Stimulated activated CD4-positive, alpha-beta T cell treated with anti-CD3 and anti-CD28 coated beads, Interleukin-1b, Interleukin-23, amount 100 ng/mL, for 4 hours (primary cell): Measurements from ENCODE around the gene GRK1.
"Not testable (repeated sequence)": the region's sequence is repeated elsewhere in the genome, so short reads cannot be mapped to it uniquely, and the experiment has no call there.

Experiments used
- DNase-seq, 2 donors: peaks; one replicate each; pipeline ENCODE4 v3.0.0-alpha.2; 2020; ENCODE audit warnings: low read depth in 2 of 2

Gene GRK1

DNA sequence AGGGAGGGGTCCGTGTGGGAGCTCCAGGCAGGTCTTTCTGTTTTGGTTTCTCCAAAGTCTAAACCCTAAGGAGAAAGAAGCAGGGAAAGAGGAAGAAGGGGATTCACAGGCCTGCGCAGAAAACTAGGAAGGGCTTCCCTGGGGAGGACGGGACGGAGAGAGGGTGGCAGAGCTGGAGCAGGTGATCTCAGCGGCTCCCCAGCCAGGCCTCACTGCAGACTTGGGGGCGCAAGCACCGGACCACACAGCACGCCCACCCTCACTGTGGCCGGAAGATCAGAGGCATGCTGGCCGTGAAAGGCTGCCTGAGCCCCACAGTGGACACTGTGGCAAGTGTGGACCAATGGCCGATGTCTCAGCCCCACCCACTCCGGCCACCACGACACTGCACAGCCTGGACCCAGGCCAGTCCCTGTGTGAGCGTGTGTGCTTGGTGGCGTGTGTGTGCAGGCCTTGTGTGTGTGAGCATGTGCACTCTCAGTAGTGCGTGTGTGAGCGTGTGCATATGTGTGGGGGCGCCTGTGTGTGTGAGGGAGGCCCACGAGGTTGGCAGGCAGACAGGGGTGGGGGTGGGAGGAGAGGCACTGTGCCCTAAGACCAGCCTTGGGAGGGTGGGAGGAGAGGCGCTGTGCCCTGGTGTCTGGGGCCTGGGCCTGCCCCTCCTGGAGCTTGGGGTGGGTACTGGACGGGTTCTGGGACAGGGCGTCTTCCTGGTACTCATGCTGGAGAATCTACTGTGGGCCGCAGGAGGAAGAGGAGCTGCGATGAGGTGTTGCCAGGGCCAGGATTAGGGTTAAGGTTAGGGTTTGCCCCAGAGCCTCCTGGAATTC is 76.6 kb downstream of the GRK1 start:
- no peak for DNase-seq

DNA sequence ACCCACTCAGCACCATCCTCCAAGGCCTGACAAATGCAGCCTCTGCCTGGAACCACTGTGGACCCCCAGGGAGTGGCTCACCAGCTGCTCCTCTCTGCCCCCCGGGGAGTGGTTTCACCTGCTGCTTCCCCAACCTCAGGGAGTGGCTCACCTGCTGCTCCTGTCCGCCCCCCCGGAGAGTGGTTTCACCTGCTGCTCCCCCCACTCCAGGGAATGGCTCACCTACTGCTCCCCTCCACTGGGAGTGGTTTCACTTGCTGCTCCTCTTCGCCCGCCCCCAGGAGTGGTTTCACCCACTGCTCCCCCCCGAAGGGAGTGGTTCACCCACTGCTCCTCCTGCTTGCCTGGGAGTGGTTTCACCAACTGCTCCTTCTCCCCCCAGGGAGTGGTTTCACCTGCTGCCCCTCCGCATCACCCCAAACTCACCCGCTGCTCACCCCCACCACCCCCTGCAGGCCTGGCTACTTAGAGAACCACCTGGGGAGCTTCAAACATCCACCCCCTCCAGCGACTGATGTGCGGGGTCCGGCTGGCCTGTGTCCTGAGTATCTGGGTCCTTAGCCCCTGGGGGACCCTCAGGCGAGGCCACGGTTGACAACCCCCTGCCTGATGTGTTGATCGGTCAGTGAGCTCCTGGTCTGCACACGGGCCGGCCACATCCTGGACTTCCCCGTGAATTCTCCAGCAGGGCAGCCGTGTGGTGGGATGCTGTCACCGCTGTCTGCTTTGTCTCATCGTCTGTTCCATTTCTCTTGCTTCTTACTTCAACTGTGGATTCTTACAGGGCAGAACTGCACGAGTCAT is 77.4 kb downstream of the GRK1 start:
- DNase-seq = no peak

DNA sequence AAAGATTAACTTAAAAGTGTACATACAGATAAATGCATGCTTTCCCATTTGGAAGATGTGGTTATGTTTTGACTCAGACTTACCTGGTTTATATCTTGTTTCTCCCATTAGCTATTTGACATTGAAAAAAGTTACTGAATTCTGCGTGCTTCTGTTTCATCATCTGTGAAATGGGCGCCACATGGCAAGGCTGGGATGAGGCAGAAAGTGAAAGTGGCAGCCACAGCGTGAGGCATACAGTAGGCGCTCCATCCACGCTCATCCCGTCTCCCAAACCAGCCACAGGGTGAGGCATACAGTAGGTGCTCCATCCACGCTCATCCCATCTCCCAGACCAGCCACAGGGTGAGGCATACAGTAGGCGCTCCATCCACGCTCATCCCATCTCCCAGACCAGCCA is 78.0 kb downstream of the GRK1 start:
- DNase-seq = no peak

DNA sequence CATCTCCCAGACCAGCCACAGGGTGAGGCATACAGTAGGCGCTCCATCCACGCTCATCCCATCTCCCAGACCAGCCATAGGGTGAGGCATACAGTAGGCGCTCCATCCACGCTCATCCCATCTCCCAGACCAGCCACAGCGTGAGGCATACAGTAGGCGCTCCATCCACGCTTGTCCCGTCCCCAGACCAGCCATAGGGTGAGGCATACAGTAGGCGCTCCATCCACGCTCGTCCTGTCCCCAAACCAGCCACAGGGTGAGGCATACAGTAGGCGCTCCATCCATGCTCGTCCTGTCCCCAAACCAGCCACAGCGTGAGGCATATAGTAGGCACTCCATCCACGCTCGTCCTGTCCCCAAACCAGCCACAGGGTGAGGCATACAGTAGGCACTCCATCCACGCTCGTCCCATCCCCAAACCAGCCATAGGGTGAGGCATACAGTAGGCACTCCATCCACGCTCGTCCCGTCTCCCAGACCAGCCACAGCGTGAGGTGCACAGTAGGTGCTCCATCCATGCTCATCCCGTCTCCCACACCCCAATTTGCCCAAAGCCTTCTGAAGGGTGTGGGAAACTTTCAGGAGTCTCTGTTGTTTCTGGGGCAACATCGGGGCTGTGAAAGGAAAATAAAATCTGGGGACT is 78.6 kb downstream of the GRK1 start:
- not testable (repeated sequence) for DNase-seq

DNA sequence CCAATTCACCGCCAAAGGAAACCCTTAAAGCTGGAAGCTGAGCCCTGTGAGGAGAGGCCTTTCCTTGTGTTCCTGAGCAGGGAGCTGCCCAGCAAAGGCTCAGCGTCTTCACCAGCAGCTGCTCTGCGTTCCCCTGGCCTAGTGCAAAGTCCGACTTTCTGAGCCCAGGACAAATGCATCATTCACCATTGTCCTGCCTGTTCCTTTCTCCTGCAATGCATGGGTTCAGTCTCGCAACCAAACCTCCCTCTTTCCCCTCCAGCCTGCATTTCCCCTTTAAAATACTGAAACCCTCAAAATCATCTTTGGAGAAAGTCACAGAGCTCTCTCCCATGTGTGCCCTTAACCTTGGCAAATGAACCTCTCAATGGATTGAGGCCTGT is 79.1 kb downstream of the GRK1 start:
- no peak for DNase-seq

DNA sequence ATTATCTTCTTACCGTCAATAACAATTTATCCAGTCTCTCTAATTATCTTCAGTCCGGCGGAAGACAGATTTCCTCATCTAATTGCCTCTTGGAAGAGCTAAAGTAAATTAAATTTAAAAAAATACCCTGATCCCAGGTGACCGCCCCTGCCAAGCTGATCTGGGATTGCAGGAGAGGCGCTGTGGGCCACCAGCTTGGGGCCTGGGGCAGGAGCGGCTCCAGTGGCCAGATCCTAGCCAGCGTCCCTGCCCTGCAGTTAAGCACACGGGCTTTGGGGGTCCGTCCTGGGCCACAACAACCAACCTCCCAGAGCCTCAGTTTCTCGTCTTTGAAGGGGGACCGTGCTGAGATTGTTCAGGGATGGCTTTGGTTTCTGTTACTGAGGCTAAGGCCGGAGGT is 79.7 kb downstream of the GRK1 start:
- DNase-seq = no peak

DNA sequence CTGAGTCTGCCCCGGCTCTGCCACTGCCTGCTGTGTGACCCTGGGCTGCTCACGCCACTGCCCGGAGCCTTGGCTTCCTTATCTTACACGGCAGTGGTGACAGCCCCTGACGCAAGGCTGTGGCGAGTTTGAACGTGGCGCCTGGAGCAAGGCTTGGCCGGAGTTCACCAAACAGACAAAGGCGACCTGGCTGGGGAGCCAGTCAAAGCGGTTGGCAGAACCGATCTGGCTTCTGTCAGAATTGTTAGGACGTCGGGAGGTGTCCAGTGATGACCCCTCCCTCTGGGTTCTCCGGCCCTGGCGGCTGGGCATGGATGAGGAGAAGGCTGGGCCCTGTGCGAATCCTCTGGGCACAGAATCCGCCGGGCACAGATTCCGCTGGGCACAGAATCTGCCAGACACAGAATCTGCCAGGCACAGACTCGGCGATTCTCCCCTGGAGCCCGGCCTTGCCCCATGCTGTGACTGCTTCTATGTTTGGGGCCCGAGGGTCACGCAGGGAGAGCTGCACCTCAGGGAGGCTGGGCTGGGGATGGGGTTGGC is 80.3 kb downstream of the GRK1 start:
- no peak for DNase-seq

DNA sequence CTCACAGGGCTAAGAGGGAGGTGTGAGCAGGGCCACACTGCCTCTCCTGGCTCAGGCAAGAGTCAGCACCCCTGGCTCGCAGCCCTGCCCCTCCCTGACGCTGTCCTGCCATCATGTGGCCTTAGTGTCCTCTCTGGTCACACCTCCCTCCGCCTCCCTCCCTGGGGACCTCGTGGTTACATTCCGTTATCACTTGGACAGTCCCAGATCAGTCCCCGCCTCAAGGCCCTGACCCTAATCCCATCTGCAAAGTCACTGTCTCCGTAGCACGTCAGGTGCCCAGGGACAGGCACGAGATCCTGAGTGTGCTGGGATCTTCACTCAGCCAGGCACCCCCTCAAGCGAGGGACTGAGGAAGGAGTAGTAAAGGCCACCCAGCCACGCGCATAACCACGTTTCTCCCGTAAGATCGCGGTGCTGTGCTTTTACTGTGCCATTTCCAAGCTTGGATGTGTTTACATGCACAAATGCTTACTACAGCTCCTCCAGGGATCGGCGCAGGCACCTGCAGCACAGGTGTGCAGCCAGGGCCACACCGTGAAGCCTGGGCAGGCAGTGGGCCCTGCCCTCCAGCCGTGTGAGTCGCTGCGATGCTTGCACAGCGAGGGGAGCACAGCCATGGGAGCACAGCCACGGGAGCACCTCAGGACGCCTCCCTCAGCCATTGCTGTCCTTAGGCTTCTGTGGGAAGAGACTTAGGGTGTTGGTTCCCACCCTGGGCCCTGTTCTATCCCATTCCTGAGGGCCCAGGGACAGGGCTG is 81.3 kb downstream of the GRK1 start:
- DNase-seq = no peak

DNA sequence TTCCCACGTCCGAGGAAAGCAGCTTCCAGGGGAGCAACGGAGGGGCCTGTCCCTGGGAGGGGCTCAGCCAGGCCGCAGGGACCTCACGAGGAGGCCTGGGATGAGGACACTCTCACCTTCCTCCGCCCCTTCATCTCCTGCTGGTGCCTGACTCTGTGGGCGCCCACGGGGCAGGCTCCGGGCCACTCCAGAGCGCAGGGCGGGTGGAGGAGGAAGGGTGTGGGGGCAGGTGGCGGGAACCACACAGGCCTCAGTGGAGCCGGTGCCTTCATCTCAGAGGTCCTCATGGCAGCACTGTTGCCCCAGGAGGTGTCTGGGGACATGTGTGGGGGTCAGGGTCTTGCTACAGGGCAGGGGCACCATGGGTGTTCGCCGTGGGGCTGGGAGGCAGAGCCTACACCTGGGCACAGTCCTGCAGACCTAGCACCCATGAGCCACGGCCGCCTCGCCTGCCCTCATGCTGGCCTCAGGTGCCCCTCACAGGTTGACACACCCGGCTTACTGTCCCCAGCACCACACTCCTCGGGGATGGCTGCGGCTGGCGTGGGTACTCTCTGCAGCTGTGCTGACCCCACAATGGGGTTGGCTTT is 81.9 kb downstream of the GRK1 start:
- DNase-seq = no peak

DNA sequence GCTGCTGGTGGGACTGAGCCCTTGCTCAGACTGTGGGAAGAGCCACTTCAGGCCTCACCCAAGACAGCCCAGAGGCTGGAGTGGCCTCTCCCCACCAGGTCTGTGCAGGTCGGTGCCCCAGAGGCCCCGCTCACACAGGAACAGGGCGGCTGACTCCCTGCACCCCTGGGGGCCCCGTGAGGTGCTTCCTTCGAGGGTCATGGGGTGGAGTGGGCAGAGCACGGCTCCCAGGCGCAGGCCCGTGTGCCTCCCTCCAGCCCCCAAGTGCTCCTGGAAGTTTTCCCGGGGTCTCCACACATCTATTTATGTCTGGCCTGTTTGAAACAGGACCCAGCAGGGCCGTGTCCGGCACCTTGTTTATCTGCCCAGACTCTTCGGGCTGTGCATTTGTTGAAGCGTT is 82.5 kb downstream of the GRK1 start:
- DNase-seq = no peak

DNA sequence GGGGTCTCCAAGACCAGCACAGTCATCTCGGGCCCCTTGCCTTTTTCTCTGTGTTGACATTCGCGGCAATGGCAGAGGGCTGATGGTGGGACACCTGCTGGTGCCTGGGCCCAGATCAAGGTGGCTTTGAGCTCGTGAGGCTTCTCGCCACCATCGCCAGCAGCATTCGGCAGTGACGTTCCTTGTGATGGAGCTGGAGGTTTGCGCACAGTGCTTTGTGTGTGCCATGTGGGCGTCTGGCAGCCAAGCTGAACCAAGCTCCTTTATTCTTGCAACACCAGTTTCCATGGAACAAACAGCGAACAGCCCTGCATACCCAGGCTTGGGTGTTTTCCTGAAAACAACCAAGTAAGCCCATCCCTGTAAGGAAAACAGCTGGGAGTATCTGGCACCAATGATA is 82.9 kb downstream of the GRK1 start:
- DNase-seq = no peak

DNA sequence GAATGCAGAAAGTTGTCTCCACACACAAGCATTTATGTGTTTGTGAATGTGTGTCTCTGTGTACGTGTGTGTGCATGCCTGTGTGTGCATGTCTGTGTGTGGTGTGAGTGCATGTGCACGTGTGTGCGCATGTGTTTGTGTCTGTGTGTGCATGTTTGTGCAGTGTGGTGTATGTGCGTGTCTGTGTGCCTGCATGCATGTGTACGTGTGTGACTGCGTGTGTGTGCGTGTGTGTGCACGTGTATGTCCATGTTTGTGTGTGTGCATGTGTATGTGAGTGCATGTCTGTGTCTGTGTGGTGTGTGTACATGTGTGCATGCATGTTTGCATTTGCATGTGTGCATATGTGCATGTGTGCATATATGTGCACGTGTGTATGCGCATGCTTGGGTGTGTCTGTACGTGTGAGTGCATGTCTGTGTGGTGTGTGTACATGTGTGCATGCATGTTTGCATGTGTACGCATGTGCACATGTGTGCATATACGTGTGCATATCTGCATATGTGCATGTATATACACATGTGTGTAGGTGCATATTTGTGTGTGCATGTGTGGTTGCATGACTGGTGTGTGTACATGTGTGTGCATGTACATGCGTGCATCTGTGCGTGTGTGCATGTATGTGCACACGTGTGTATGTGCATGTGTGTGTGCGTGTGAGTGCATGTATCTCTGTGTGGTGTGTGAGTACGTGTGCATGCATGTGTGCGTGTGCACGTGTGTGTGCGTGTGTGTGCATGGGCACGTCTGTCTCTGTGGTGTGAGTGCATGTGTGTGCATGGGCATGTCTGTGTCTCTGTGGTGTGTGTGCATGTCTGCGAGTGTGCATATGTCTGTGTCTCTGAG is 83.8 kb downstream of the GRK1 start:
- DNase-seq = no peak

DNA sequence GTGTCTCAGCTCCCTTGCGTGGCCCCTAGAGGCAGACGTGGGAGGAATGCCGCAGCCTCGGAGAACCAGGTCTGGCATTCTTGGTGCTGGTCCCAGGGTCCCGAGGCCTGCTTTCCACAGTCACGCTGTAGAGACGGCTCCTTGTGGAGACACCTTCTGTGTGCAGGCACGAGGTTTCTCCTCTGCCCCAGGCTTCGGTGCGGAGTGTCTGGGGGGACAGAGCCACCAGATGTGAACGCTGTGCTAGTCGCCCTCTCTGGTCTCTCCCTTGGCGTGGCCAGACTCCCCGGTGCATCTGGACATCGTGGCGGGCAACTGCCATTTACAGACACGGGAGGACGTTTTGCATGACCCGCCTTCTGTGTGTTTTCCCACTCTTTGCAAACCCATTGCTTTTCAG is 84.5 kb downstream of the GRK1 start:
- DNase-seq = no peak

DNA sequence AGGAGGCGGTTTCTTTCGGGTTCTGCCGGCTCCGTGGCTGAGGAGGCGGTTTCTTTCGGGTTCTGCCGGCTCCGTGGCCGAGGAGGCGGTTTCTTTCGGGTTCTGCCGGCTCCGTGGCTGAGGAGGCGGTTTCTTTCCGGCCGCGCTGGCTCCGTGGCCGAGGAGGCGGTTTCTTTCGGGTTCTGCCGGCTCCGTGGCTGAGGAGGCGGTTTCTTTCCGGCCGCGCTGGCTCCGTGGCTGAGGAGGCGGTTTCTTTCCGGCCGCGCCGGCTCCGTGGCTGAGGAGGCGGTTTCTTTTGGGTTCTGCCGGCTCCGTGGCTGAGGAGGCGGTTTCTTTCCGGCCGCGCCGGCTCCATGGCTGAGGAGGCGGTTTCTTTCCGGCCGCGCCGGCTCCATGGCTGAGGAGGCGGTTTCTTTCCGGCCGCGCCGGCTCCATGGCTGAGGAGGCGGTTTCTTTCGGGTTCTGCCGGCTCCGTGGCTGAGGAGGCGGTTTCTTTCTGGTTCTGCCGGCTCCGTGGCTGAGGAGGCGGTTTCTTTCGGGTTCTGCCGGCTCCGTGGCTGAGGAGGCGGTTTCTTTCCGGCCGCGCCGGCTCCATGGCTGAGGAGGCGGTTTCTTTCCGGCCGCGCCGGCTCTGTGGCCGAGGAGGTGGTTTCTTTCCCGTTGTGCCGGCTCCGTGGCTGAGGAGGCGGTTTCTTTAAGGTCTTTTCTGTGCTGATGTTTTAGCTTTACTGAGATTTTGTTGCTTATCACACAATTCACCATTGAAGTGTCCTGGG is 85.4 kb downstream of the GRK1 start:
- not testable (repeated sequence) for DNase-seq

DNA sequence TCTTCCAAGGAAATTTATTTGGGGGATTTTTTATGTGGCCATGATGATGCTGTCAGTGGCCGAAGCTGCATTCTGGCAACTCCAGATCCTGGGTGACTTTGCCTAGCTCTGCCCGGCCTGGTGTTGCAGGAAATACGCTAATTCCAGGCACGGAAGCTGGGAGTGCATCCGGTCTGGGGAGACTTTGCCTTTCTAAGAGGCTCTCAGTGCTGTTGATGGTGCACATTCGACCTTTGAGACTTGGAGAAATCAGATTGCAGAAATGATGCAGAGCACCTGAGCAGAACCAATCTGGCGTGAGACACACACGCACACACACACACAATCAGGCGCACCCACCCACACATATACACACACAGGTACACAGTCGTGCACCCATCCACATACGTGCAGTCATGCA is 86.2 kb downstream of the GRK1 start:
- DNase-seq = no peak

DNA sequence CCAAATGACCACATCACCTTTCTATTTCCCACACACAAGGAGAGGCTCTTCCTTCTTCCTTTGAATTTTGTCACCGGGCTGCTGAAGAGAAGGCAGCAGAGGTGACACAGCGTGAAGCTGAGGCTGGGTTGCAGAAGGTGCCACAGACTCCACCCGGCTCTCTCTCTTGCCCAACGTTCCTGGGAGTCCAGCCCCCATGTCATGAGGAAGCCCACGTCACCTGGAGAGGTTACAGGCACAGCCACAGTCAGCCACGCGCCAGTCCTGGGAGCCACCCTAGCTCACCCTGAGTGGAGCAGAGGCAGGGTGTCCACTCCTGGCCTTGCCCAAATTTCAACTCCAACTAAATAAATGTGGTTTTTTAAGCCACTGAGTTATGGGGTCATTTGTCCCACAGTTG is 87.2 kb downstream of the GRK1 start:
- DNase-seq = no peak

DNA sequence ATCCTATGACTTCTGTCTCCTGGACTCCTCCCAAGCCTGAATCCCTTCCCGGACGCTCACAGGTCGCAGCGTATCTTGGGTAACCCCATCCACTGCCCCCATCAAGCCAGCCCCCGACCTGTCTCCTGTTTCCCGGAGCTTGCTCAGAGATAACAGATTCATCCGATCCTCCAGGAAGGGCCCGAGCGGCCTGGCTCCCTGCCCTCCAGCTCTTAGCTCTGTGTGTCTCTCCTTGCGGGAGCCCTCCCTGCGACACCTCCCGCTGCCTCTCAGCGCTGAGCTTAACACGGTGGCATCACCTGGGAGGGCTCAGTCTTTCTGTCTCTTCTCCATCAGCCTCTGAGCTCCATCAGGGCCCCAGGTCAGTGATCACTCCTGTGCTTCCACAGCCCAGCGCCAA is 87.7 kb downstream of the GRK1 start:
- DNase-seq = no peak

DNA sequence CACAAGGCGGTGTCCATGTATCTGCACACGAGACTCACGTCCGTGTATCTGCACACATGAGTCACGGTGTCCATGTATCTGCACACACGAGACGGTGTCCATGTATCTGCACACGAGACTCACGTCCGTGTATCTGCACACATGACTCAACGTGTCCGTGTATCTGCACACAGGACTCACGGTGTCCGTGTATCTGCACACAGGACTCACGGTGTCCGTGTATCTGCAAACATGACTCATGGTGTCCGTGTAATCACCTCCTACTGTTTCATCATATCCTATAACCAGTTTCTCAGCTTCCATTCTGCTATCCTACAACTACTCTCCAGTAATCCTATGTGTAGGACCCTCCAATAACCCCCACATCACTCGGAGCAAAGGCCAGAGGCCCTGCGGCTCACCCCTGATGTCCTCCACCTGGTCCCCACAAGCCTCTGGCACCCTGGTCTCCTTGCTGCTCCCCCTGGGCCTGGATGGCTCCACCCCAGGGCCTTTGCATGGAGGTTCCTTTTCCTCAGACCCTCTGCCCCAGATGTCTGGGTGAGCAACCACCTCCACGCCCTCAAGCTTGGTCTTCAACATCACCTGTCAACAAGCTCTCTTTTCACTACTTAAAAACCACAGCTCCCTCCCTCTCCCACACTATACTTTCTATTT is 89.5 kb downstream of the GRK1 start:
- no peak for DNase-seq
